ENCODE measurements around the gene MKRN2.
"Not testable (repeated sequence)": the region's sequence is repeated elsewhere in the genome, so short reads cannot be mapped to it uniquely, and the experiment has no call there.

Gene MKRN2

DNA sequence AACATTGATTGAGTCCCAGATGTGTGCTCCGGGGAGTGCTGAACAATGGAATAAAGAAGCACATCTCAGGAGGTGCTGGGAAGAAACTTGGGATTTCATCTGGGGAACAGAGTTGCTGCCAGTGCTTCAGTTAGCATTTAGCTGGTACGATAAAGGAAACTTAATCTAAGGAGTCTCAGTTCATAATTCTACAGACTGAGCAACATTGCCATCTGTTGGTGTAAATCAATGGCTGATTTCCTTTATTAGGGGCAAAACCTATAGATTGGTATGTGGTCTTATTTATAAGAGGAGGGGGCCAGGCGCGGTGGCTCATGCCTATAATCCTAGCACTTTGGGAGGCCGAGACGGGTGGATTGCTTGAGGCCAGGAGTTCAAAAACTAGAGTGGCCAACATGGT, 20.5 kb upstream of the MKRN2 start:
- peaks cover 46% of the 10 kb centered on the region; the same call in 1 of the 2 replicates for H3K36me3 ChIP-seq (ENCODE audit: insufficient read depth, low read length)
- no peaks in the 10 kb centered on the region for H3K4me1 ChIP-seq (ENCODE audit: insufficient read depth, low read length)
- no peak overlapping the region for H2AFZ ChIP-seq (ENCODE audit: low read depth, low read length)
- no peaks in the 10 kb centered on the region for H4K20me1 ChIP-seq (ENCODE audit: insufficient read depth, low read length)
- H3K9ac ChIP-seq (ENCODE audit: low read depth, low read length), result no peak overlapping the region
- H3K4me2 ChIP-seq (ENCODE audit: insufficient read depth, low read length), result no peak overlapping the region
- H3K4me3 ChIP-seq (ENCODE audit: low read depth in 1 of 2, low read length in 2 of 2), result no peak overlapping the region
- H3K27me3 ChIP-seq (ENCODE audit: insufficient read depth, low read length, poor library complexity), result no peaks in the 10 kb centered on the region
- no peak overlapping the region for H3K27ac ChIP-seq (ENCODE audit: low read length)
- TF ChIP-seq, protein P1, sequence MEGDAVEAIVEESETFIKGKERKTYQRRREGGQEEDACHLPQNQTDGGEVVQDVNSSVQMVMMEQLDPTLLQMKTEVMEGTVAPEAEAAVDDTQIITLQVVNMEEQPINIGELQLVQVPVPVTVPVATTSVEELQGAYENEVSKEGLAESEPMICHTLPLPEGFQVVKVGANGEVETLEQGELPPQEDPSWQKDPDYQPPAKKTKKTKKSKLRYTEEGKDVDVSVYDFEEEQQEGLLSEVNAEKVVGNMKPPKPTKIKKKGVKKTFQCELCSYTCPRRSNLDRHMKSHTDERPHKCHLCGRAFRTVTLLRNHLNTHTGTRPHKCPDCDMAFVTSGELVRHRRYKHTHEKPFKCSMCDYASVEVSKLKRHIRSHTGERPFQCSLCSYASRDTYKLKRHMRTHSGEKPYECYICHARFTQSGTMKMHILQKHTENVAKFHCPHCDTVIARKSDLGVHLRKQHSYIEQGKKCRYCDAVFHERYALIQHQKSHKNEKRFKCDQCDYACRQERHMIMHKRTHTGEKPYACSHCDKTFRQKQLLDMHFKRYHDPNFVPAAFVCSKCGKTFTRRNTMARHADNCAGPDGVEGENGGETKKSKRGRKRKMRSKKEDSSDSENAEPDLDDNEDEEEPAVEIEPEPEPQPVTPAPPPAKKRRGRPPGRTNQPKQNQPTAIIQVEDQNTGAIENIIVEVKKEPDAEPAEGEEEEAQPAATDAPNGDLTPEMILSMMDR (IDR thresholded peaks at IDR 0.05; ENCODE audit: borderline replicate concordance, extremely low read depth, low read length, poor library complexity, severe bottlenecking), result peak; percentile 41
- no peak for TF ChIP-seq EZH2 (IDR thresholded peaks at IDR 0.05; ENCODE audit: borderline replicate concordance, low read depth, low read length, severe bottlenecking)
- no peak for ATAC-seq (ENCODE audit: insufficient read depth, low read depth)
- no peak for DNase-seq
- no peaks in the 10 kb centered on the region for H3K79me2 ChIP-seq (ENCODE audit: insufficient read depth, low read length)
- no peaks in the 10 kb centered on the region for H3K9me3 ChIP-seq (ENCODE audit: insufficient read depth, low read length, severe bottlenecking)

DNA sequence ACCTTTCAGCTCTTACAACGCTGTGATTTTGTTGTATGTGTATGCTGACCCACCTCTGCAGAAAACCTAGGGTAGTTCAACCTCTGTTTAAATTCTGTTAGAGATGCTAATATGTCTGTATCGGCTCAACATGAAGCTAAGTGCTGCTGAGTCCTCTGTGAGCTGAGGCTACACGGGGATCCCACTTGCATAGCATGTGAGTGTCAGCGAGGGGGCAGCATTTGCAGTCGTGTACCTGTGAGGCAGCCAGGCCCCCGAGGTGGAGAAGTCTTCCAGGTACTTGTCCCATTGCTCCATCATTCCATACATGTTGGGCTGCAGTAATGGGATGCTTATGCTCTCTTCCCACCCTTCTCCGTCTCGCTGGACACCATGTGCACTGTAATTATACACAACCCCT, 15.3 kb upstream of the MKRN2 start:
- Histone ChIP-seq H3K9me3 (ENCODE audit: insufficient read depth, low read length, severe bottlenecking) (no peaks in the 10 kb centered on the region), H3K9ac (ENCODE audit: low read depth, low read length) (no peak overlapping the region), H3K4me3 (ENCODE audit: low read depth in 1 of 2, low read length in 2 of 2) (no peak overlapping the region), H3K27me3 (ENCODE audit: insufficient read depth, low read length, poor library complexity) (no peaks in the 10 kb centered on the region), H3K4me2 (ENCODE audit: insufficient read depth, low read length) (no peak overlapping the region), H3K4me1 (ENCODE audit: insufficient read depth, low read length) (no peaks in the 10 kb centered on the region), H3K27ac (ENCODE audit: low read length) (no peak overlapping the region), H2AFZ (ENCODE audit: low read depth, low read length) (no peak overlapping the region), H3K79me2 (ENCODE audit: insufficient read depth, low read length) (no peaks in the 10 kb centered on the region), H4K20me1 (ENCODE audit: insufficient read depth, low read length) (no peaks in the 10 kb centered on the region), H3K36me3 (ENCODE audit: insufficient read depth, low read length) (peaks cover 21% of the 10 kb centered on the region; the same call in 1 of the 2 replicates)
- DNase-seq (no peak), ATAC-seq (ENCODE audit: insufficient read depth, low read depth) (no peak)
- TF ChIP-seq, protein P1 (IDR thresholded peaks at IDR 0.05; ENCODE audit: borderline replicate concordance, extremely low read depth, low read length, poor library complexity, severe bottlenecking), result no peak
- no peak for TF ChIP-seq EZH2 (IDR thresholded peaks at IDR 0.05; ENCODE audit: borderline replicate concordance, low read depth, low read length, severe bottlenecking)

DNA sequence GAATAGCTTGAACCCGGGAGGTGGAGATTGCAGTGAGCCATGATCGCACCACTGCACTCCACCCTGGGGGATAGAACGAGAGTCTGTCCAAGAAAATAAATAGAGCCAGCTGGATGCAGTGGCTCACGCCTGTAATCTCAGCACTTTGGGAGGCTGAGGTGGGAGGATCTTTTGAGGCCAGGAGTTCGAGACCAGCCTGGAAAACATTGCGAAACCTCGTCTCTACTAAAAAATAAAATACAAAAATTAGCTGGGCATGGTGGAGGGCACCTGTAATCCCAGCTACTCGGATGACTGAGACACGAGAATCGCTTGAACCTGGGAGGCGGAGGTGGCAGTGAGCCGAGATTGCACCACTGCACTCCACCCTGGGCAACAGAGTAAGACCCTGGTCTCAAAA, 13.4 kb upstream of the MKRN2 start:
- H3K9ac ChIP-seq (ENCODE audit: low read depth, low read length); H3K9me3 ChIP-seq (ENCODE audit: insufficient read depth, low read length, severe bottlenecking); H2AFZ ChIP-seq (ENCODE audit: low read depth, low read length); ATAC-seq (ENCODE audit: insufficient read depth, low read depth); H3K4me1 ChIP-seq (ENCODE audit: insufficient read depth, low read length); H4K20me1 ChIP-seq (ENCODE audit: insufficient read depth, low read length); H3K4me3 ChIP-seq (ENCODE audit: low read depth in 1 of 2, low read length in 2 of 2); H3K27ac ChIP-seq (ENCODE audit: low read length); H3K27me3 ChIP-seq (ENCODE audit: insufficient read depth, low read length, poor library complexity); H3K4me2 ChIP-seq (ENCODE audit: insufficient read depth, low read length); H3K79me2 ChIP-seq (ENCODE audit: insufficient read depth, low read length); DNase-seq: not testable (repeated sequence)
- peaks cover 21% of the 10 kb centered on the region; the same call in 1 of the 2 replicates for H3K36me3 ChIP-seq (ENCODE audit: insufficient read depth, low read length)

DNA sequence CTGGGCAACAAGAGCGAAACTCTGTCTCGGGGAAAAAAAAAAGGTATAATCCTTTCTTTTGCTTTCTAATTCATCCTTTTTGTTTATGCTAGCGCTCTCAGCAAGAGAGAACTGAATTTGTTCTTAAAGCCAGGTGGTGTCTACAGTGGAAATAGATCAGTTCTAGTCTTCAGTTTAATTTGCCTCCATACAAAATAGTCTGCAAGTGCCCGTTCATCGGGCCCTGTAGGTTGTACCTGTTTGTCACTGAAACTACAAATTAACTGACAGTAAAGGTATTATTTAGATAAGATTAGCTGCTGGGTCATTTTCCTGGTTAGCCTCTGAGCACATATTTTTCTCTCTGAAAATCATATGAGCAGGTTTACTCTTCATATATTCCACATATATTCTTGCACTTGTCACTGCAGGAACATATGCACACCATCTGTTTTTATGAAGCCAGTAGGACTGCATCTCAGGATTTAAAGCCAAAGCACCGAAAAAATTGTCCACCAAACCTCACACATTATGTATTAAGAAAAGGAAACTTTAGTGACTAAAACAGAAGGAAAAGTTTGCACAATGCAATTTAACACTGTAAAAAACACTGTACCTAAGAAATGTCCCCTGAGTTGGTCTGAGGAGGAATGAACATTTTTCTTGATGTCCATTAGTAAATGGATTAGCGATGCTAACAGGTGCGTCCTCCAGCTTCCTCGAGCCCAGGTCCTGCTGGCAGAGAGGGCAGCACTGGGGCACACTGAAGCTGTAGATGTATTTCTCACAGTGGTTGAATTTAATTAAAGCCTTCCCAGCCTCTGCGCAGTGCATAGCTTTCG, 12.0 kb upstream of the MKRN2 start:
- no peak overlapping the region for H3K9ac ChIP-seq (ENCODE audit: low read depth, low read length)
- no peak overlapping the region for H3K27ac ChIP-seq (ENCODE audit: low read length)

More for the DNA sequence above, 12.0 kb upstream of the MKRN2 start:
- Histone ChIP-seq H3K79me2 (ENCODE audit: insufficient read depth, low read length) (no peaks in the 10 kb centered on the region), H3K36me3 (ENCODE audit: insufficient read depth, low read length) (peaks cover 13% of the 10 kb centered on the region; the same call in 1 of the 2 replicates), H3K4me1 (ENCODE audit: insufficient read depth, low read length) (no peaks in the 10 kb centered on the region), H2AFZ (ENCODE audit: low read depth, low read length) (no peak overlapping the region), H3K27me3 (ENCODE audit: insufficient read depth, low read length, poor library complexity) (no peaks in the 10 kb centered on the region), H3K4me3 (ENCODE audit: low read depth in 1 of 2, low read length in 2 of 2) (no peak overlapping the region), H3K4me2 (ENCODE audit: insufficient read depth, low read length) (no peak overlapping the region), H4K20me1 (ENCODE audit: insufficient read depth, low read length) (no peaks in the 10 kb centered on the region), H3K9me3 (ENCODE audit: insufficient read depth, low read length, severe bottlenecking) (no peaks in the 10 kb centered on the region)
- ATAC-seq (ENCODE audit: insufficient read depth, low read depth), result no peak
- DNase-seq, result no peak
- TF ChIP-seq, protein P1 (IDR thresholded peaks at IDR 0.05; ENCODE audit: borderline replicate concordance, extremely low read depth, low read length, poor library complexity, severe bottlenecking), result no peak
- no peak for TF ChIP-seq EZH2 (IDR thresholded peaks at IDR 0.05; ENCODE audit: borderline replicate concordance, low read depth, low read length, severe bottlenecking)
